ENCODE measurements around the gene CDH23.

- TF ChIP-seq POLR2A (IDR thresholded peaks at IDR 0.05) (no peak), CTCF (IDR thresholded peaks at IDR 0.05) (no peak)
These were observed 115.6 kb downstream of the CDH23 start for GRCh38 chr10:71512312-71512711.

Measured in uterus (tissue), 2 donors.